ENCODE results near the gene SLC39A8. TPM values are rescaled to one million over a fixed set of nuclear protein-coding genes. Genes with fewer than 3 reads are reported as not detected.

SLC39A8 gene
- total and polyA plus RNA-seq, 4 donors: 14.6 to 50.5 (median 22.6) TPM

DNA sequence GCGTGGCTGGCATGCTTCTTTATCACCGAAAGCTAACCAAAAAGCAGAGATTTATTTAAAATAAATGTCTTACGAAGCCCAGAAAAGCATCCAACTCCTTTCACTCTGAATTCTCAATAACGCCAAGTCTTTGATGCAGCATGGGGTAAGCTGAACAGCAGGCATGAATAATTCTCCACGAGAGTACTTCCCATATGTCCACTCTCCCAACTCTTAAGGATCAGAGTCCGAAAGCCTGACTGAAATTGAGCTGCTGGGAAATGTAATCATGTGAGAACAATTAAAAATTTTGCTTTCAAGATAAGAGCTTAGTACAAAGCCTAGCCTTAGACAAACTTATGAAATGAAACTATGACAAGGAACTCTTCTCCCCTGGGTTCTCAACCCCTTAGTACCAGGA is 7.5 kb upstream of the SLC39A8 start:
- WGBS: 84% methylated on average over 6 of the region's 6 CpGs
- Histone ChIP-seq H3K4me3 (ENCODE audit: low read depth in 1 of 3, low read length in 3 of 3) (no peak overlapping the region), H3K27me3 (ENCODE audit: control insufficient read depth in 4 of 4, insufficient read depth in 4 of 4, low read length in 3 of 4) (no peaks in the 10 kb centered on the region), H3K36me3 (ENCODE audit: control insufficient read depth in 4 of 4, insufficient read depth in 3 of 4, low read depth in 1 of 4, low read length in 3 of 4) (no peaks in the 10 kb centered on the region), H3K27ac (ENCODE audit: low read depth in 1 of 2, low read length in 2 of 2) (no peak overlapping the region), H3K9ac (ENCODE audit: low read depth in 1 of 2, low read length in 2 of 2) (no peak overlapping the region), H3K9me3 (ENCODE audit: control insufficient read depth in 4 of 4, low read length in 3 of 4) (no peaks in the 10 kb centered on the region), H3K4me1 (ENCODE audit: control insufficient read depth in 4 of 4, insufficient read depth in 4 of 4, low read length in 3 of 4) (peaks cover 0 to 21% (median 8%) of the 10 kb centered on the region in 4 donors)
- DNase-seq (ENCODE audit: low spot score): no peak
- TF ChIP-seq, protein P1, sequence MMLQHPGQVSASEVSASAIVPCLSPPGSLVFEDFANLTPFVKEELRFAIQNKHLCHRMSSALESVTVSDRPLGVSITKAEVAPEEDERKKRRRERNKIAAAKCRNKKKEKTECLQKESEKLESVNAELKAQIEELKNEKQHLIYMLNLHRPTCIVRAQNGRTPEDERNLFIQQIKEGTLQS (IDR thresholded peaks at IDR 0.05): no peak
- TF ChIP-seq RAD21 (IDR thresholded peaks at IDR 0.05): no peak
- no peak for TF ChIP-seq SP1 (IDR thresholded peaks at IDR 0.05)
- TF ChIP-seq GABPA (IDR thresholded peaks at IDR 0.05 in 1 of 2, conservative IDR thresholded peaks at IDR 0.05 in 1 of 2): no peak
- TF ChIP-seq EGR1 (IDR thresholded peaks at IDR 0.05; ENCODE audit: low read depth in 2 of 2): no peak
- no peak for TF ChIP-seq TAF1 (conservative IDR thresholded peaks at IDR 0.05)
- TF ChIP-seq RXRA (IDR thresholded peaks at IDR 0.05): no peak
- no peak for TF ChIP-seq REST (IDR thresholded peaks at IDR 0.05)
- TF ChIP-seq HNF4G (IDR thresholded peaks at IDR 0.05): no peak
- TF ChIP-seq, protein P2, sequence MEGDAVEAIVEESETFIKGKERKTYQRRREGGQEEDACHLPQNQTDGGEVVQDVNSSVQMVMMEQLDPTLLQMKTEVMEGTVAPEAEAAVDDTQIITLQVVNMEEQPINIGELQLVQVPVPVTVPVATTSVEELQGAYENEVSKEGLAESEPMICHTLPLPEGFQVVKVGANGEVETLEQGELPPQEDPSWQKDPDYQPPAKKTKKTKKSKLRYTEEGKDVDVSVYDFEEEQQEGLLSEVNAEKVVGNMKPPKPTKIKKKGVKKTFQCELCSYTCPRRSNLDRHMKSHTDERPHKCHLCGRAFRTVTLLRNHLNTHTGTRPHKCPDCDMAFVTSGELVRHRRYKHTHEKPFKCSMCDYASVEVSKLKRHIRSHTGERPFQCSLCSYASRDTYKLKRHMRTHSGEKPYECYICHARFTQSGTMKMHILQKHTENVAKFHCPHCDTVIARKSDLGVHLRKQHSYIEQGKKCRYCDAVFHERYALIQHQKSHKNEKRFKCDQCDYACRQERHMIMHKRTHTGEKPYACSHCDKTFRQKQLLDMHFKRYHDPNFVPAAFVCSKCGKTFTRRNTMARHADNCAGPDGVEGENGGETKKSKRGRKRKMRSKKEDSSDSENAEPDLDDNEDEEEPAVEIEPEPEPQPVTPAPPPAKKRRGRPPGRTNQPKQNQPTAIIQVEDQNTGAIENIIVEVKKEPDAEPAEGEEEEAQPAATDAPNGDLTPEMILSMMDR (IDR thresholded peaks at IDR 0.05; ENCODE audit: low read depth, low read length, missing input control): no peak
- TF ChIP-seq FOXA2 (IDR thresholded peaks at IDR 0.05): no peak
- TF ChIP-seq, protein P3, sequence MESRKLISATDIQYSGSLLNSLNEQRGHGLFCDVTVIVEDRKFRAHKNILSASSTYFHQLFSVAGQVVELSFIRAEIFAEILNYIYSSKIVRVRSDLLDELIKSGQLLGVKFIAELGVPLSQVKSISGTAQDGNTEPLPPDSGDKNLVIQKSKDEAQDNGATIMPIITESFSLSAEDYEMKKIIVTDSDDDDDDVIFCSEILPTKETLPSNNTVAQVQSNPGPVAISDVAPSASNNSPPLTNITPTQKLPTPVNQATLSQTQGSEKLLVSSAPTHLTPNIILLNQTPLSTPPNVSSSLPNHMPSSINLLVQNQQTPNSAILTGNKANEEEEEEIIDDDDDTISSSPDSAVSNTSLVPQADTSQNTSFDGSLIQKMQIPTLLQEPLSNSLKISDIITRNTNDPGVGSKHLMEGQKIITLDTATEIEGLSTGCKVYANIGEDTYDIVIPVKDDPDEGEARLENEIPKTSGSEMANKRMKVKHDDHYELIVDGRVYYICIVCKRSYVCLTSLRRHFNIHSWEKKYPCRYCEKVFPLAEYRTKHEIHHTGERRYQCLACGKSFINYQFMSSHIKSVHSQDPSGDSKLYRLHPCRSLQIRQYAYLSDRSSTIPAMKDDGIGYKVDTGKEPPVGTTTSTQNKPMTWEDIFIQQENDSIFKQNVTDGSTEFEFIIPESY (IDR thresholded peaks at IDR 0.05): no peak

- WGBS: 93% methylated on average over 2 of the region's 2 CpGs
- Histone ChIP-seq H3K4me3 (ENCODE audit: low read depth in 1 of 3, low read length in 3 of 3) (no peak overlapping the region), H3K36me3 (ENCODE audit: control insufficient read depth in 4 of 4, insufficient read depth in 3 of 4, low read depth in 1 of 4, low read length in 3 of 4) (no peaks in the 10 kb centered on the region), H3K27ac (ENCODE audit: low read depth in 1 of 2, low read length in 2 of 2) (no peak overlapping the region), H3K9me3 (ENCODE audit: control insufficient read depth in 4 of 4, low read length in 3 of 4) (no peaks in the 10 kb centered on the region), H3K4me1 (ENCODE audit: control insufficient read depth in 4 of 4, insufficient read depth in 4 of 4, low read length in 3 of 4) (peaks cover 0 to 14% (median 9%) of the 10 kb centered on the region in 4 donors), H3K9ac (ENCODE audit: low read depth in 1 of 2, low read length in 2 of 2) (no peak overlapping the region), H3K27me3 (ENCODE audit: control insufficient read depth in 4 of 4, insufficient read depth in 4 of 4, low read length in 3 of 4) (no peaks in the 10 kb centered on the region)
- DNase-seq (ENCODE audit: low spot score): no peak
- TF ChIP-seq, protein P1 (IDR thresholded peaks at IDR 0.05): no peak
- TF ChIP-seq FOXA1 (IDR thresholded peaks at IDR 0.05): no peak
- TF ChIP-seq YY1 (IDR thresholded peaks at IDR 0.05): no peak
- TF ChIP-seq EGR1 (IDR thresholded peaks at IDR 0.05; ENCODE audit: low read depth in 2 of 2): no peak
- no peak for TF ChIP-seq GABPA (IDR thresholded peaks at IDR 0.05 in 1 of 2, conservative IDR thresholded peaks at IDR 0.05 in 1 of 2)
- TF ChIP-seq MAX (IDR thresholded peaks at IDR 0.05): no peak
- TF ChIP-seq NR2F2 (IDR thresholded peaks at IDR 0.05): no peak
- TF ChIP-seq REST (IDR thresholded peaks at IDR 0.05): no peak
- TF ChIP-seq, protein P3 (IDR thresholded peaks at IDR 0.05): no peak
- TF ChIP-seq RXRA (IDR thresholded peaks at IDR 0.05): no peak
- TF ChIP-seq TAF1 (conservative IDR thresholded peaks at IDR 0.05): no peak
- no peak for TF ChIP-seq JUND (IDR thresholded peaks at IDR 0.05)
Measured at GRCh38 chr4:102350634-102351033, 5.4 kb upstream of the SLC39A8 start.
